Ovary (tissue), 9 donors: ENCODE measurements around the gene NFE2L1. TPM values are rescaled to one million over a fixed set of nuclear protein-coding genes. Genes with fewer than 3 reads are reported as not detected.
A peak's percentile ranks its signal among the peaks of the same experiment; 100 is the strongest.

Experiments used
- DNase-seq, 5 donors: peaks; one replicate each; pipeline ENCODE4 v3.0.0-alpha.2; 2019 to 2020
- H3K27ac ChIP-seq, 2 donors: fragments of 200-600 bp; one replicate each; pipeline versions ENCODE4 v1.5.1 to v1.8.0; 2019 to 2022
- H3K27me3 ChIP-seq: fragments of 200-600 bp; one replicate; pipeline ENCODE4 v1.8.0; 2022
- H3K36me3 ChIP-seq: fragments of 200-600 bp; sonication (generic); one replicate; pipeline ENCODE4 v1.5.1; 2019
- H3K4me1 ChIP-seq: one replicate; pipeline ENCODE4 v1.8.1; 2013; ENCODE audit warnings: mild to moderate bottlenecking, moderate library complexity; ENCODE audit not compliant: insufficient read depth
- H3K4me3 ChIP-seq: fragments of 200-600 bp; sonication (generic); one replicate; pipeline ENCODE4 v1.5.1; 2017
- H3K9me3 ChIP-seq, 2 donors: fragments of 200-600 bp in 1 of 2; sonication (generic) in 1 of 2; one replicate each; pipeline versions ENCODE4 v1.5.1 to v1.8.1; 2013 to 2019; ENCODE audit warnings: mild to moderate bottlenecking in 1 of 2, moderate library complexity in 1 of 2
- EP300 ChIP-seq: sonication (generic); formaldehyde crosslinking; IDR thresholded peaks from one replicate; pipeline ENCODE4 v1.6.1; 2017; ENCODE audit warnings: antibody characterized with exemption
- POLR2A ChIP-seq: fragments of 450-650 bp; IDR thresholded peaks from one replicate; pipeline ENCODE4 v1.6.1; 2017; ENCODE audit warnings: antibody characterized with exemption, mild to moderate bottlenecking, moderate library complexity
- WGBS, 3 donors: extraction: QIAGEN DNeasy Blood & Tissue Kit in 1 of 3; methylation state at CpG; one replicate each; pipeline versions ENCODE4 v1.1.5 to v1.1.7; 2013 to 2017; 5-methylcytosine and 5-hydroxymethylcytosine counted together
- intact Hi-C, 4 donors: fragments of 100-400 bp; cut with DNase I; formaldehyde crosslinking; loops; one replicate each; pipeline versions ENCODE4 v1.11.0 to v1.15.1; 2022 to 2023
- polyA plus RNA-seq, 2 donors: library from polyadenylated mRNA; stranded (reverse); fragments of 200-250 nt in 1 of 2; fragments of 350-450 nt in 1 of 2; fragmentation: Illumina TruSeq in 1 of 2; extraction: RNeasy Lipid Tissue Mini Kit (QIAGEN cat#74804) in 1 of 2; gene quantifications; one replicate each; pipeline ENCODE4 v1.2.3, GENCODE V29; 2013 to 2014
- total RNA-seq, 7 donors: library from RNA; depleted of rRNA in 2 of 7; stranded (reverse); fragments of >200 nt in 2 of 7; fragmentation: NEBNext Ultra II Directional in 3 of 7; extraction: Animal tissue kit (Norgen Biotek cat#: 25700) in 3 of 7; gene quantifications; one replicate each; pipeline versions ENCODE4 v1.1.0 to v1.2.4, GENCODE V29; 2016 to 2023
- TF ChIP-seq, protein P1 (sequence below), 3 donors: fragments of 450-650 bp in 2 of 3; fragments of 200-600 bp in 1 of 3; IDR thresholded peaks; one replicate each; pipeline versions ENCODE4 v1.5.1 to v1.8.0; 2016 to 2022; ENCODE audit warnings: antibody characterized with exemption in 3 of 3, mild to moderate bottlenecking in 1 of 3
- donor health status: DM: no; HTN: no; CAD: no; lungs with moderate emphysema.
- donor health status: DM: no; HTN: no; CAD: no.
- donor health status: Bipolar disorder and iron deficiency.
- donor health status: DM: yes; HTN: yes; CAD: no.
- donor health status: DM: no; HTN: no; CAD: no.
- donor health status: DM: yes; HTN: yes; CAD: no.

NFE2L1 gene
- total and polyA plus RNA-seq, 9 donors = 80.0 to 577 (median 165) TPM

DNA sequence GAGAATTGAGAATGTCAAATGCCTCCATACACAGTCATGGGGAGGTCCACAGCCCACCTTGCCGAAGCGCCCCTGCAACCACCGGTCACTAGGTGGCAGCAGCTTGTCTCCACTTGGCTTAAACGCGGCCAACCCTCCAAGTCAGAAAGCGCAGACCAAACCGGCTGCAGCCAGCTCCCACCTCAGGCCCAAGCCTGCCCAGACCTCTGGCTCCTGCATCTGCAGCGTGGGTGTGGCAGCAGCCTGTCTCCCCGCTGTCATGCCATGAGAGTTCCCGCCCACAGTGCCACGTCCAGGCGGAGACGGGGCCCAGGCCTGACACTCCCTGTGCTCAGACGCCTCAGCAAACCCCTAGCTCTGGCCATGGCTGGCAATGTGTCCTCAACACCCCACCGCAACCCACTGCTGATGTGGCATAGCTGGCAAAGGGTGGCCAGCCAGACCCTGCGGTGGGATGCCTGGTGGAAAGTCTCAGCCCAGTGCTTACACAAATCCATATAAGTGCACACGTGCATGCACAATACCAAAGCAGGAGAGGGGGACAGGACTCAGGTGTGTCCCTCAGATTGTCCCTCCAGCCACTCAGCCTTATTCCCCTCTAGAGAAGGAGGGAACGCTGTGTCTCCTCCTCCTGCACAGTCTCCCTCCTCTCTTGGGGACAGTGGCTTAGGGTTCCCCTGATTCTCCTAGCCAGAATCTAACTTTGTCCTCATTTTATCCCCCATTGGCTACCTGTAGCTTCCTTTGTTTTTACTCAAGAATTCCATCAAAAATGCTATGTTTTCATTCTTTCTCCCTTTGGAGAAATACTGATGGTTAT lies 21.4 kb upstream of the NFE2L1 start:
- 13 to 18% (median 15%) methylated on average over 18 of the region's 18 CpGs for WGBS, 3 donors
- intact Hi-C loops = loop anchor here (2.0 to 10.0 kb wide), 4 partner anchors 46 to 588 kb away; partner anchors contain the start of genes HOXB7 (in 2 of the 4) and HOXB8 (in 2 of the 4)
- Histone ChIP-seq H3K36me3 (no peaks in the 10 kb centered on the region), H3K27ac (no peak overlapping the region), H3K4me3 (no peak overlapping the region), H3K9me3 (no peaks in the 10 kb centered on the region), H3K4me1 (peaks cover 13% of the 10 kb centered on the region), H3K27me3 (no peaks in the 10 kb centered on the region)
- DNase-seq = peak; percentile 85 to 92 (median 89)
- TF ChIP-seq EP300 = no peak
- TF ChIP-seq, protein P1, sequence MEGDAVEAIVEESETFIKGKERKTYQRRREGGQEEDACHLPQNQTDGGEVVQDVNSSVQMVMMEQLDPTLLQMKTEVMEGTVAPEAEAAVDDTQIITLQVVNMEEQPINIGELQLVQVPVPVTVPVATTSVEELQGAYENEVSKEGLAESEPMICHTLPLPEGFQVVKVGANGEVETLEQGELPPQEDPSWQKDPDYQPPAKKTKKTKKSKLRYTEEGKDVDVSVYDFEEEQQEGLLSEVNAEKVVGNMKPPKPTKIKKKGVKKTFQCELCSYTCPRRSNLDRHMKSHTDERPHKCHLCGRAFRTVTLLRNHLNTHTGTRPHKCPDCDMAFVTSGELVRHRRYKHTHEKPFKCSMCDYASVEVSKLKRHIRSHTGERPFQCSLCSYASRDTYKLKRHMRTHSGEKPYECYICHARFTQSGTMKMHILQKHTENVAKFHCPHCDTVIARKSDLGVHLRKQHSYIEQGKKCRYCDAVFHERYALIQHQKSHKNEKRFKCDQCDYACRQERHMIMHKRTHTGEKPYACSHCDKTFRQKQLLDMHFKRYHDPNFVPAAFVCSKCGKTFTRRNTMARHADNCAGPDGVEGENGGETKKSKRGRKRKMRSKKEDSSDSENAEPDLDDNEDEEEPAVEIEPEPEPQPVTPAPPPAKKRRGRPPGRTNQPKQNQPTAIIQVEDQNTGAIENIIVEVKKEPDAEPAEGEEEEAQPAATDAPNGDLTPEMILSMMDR (IDR thresholded peaks at IDR 0.05) = peak; percentile 77 to 87 (median 80)

DNA sequence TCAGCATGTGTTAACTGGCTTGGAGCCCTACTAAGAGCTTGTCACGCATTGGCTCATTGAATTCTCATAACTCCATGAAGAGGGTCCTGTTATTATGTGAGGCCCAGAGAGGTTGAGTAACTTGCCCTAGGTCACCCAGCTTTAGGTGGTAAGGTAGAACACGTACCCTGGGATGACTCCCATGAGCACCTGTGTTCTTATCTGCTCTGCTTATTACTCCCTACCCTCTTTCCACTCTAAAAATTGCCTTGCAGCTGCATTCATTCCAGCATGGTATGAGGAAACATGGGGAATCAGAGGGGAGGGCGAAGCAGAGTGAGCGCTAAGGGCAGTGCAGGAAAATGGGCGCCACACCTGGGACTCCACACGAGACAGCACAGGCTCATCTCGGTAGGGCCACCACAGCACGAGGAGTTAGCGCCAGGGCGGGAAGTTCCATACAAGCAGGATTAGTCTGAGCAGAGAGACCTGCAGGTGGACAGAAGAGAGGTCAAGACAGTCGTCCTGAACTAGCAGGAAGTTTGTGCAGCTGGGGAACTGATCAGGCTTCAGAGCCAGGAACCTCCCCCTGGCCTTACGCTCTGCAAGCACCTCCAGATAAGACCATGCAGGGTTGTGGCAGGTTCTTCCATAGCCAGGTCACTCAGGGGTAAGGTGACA lies 20.7 kb upstream of the NFE2L1 start:
- Histone ChIP-seq H3K4me1 (peaks cover 13% of the 10 kb centered on the region), H3K27ac (no peak overlapping the region), H3K9me3 (no peaks in the 10 kb centered on the region), H3K36me3 (no peaks in the 10 kb centered on the region), H3K27me3 (no peaks in the 10 kb centered on the region), H3K4me3 (no peak overlapping the region)
- intact Hi-C loops = loop anchor here (2.0 to 10.0 kb wide), 4 partner anchors 45 to 587 kb away; partner anchors contain the start of genes HOXB7 (in 2 of the 4) and HOXB8 (in 2 of the 4)
- TF ChIP-seq POLR2A = no peak
- no peak for TF ChIP-seq EP300
- TF ChIP-seq, protein P1 (IDR thresholded peaks at IDR 0.05) = no peak
- DNase-seq = no peak
- WGBS, 3 donors = 85 to 90% (median 85%) methylated on average over 12 of the region's 12 CpGs

DNA sequence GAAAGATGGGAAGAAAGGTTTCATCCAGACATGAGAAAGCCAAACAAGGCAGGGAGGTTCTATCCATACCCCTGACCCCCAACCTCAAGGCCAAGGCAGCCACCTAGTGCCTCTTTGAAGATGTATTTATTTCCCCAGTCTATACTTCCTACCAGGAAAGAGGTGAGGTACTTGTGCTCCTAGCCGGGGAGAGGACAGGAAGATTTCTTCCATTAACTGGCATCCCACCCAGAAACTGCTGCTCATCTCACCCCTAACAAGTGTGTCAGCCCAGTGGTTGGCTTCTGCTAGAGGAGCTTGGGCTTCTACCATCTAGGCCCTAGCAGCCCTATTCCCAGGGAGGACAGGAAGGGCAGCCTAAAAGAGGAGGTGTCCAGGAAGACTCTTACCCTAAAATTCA lies 19.4 kb upstream of the NFE2L1 start:
- no peak for DNase-seq
- 65 to 79% (median 68%) methylated on average over 1 of the region's 1 CpG for WGBS, 3 donors

DNA sequence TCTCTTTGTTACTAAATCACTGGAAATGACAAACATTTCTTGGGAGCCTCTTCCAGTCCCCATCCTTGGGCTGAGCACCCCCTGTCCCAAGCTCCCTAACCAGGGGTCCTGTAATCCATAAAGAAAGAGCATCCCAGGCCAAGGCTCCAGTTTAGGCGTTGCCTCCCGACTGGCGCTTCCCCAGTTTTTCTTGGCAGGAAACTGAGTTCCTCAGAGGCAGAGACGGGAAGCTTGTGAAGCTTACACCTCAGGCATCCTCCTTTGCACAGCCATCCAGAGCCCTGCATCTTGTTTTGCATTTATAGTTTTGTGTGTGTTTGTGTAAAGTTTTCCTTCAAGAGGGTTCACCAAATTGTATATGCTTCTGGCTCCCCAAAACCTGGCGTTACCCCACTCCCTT lies 17.6 kb upstream of the NFE2L1 start:
- WGBS, 3 donors = 12 to 17% (median 17%) methylated on average over 5 of the region's 5 CpGs
- Histone ChIP-seq H3K9me3 (no peaks in the 10 kb centered on the region), H3K36me3 (no peaks in the 10 kb centered on the region), H3K4me1 (peaks cover 5% of the 10 kb centered on the region), H3K27me3 (no peaks in the 10 kb centered on the region), H3K4me3 (no peak overlapping the region), H3K27ac (no peak overlapping the region)
- DNase-seq = peak in 1 of 5 donors; percentile 50
- intact Hi-C loops = no loop called here
- no peak for TF ChIP-seq EP300
- TF ChIP-seq, protein P1 (IDR thresholded peaks at IDR 0.05) = no peak
- no peak for TF ChIP-seq POLR2A

More for the DNA sequence above, 19.4 kb upstream of the NFE2L1 start:
- no peak overlapping the region for H3K27ac ChIP-seq
- H3K4me3 ChIP-seq = no peak overlapping the region
- no peaks in the 10 kb centered on the region for H3K27me3 ChIP-seq
- TF ChIP-seq, protein P1 (IDR thresholded peaks at IDR 0.05) = no peak
- TF ChIP-seq POLR2A = no peak
- TF ChIP-seq EP300 = no peak
- no peaks in the 10 kb centered on the region for H3K9me3 ChIP-seq
- intact Hi-C loops = loop anchor here in 2 of 4 donors (5.0 to 10.0 kb wide), 2 partner anchors 99 to 586 kb away; partner anchors contain the start of genes HOXB7 (in 2 of the 2) and HOXB8 (in 2 of the 2)
- H3K4me1 ChIP-seq = peaks cover 8% of the 10 kb centered on the region
- no peaks in the 10 kb centered on the region for H3K36me3 ChIP-seq
